HG02798 (cell line): ENCODE data around the gene DIP2C.
"Not testable (repeated sequence)": the region's sequence is repeated elsewhere in the genome, so short reads cannot be mapped to it uniquely, and the experiment has no call there.

Source experiments
- ATAC-seq: cut with Tn5 transposase; IDR thresholded peaks from one replicate; pipeline ENCODE4 v1.9.1; 2021; ENCODE audit warnings: mild to moderate bottlenecking; ENCODE audit not compliant: unreplicated experiment, poor library complexity

The DIP2C gene

GRCh38 chr10:475709-476454 lies 213.6 kb downstream of the DIP2C start:
- ATAC-seq = no peak

DNA sequence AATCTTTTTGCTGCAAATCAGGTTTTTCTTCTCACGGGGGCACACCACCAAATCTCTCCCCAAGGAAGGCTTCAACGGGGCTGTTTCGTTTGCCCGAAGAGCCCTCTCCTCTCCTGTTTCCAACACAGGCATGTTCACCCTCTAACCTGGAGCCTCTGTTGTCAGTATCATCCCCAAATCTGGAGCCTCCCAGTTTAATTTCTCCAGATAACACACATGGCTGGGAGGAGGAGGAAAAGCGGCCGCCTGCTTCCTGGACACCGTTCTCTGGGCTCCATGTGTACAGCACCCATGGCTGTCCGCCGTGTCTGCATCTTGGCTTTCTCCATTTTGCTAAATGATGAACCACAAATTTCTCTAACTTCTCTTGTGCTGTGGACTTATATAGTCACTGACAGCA lies 214.5 kb downstream of the DIP2C start:
- no peak for ATAC-seq

- no peak for ATAC-seq
Observed at GRCh38 chr10:474406-474805, 215.1 kb downstream of the DIP2C start.

GRCh38 chr10:472241-472910 lies 217.1 kb downstream of the DIP2C start:
- ATAC-seq = no peak

- no peak for ATAC-seq
Observed at GRCh38 chr10:470339-471003, 219.0 kb downstream of the DIP2C start.

GRCh38 chr10:469947-470338 lies 219.5 kb downstream of the DIP2C start:
- no peak for ATAC-seq

DNA sequence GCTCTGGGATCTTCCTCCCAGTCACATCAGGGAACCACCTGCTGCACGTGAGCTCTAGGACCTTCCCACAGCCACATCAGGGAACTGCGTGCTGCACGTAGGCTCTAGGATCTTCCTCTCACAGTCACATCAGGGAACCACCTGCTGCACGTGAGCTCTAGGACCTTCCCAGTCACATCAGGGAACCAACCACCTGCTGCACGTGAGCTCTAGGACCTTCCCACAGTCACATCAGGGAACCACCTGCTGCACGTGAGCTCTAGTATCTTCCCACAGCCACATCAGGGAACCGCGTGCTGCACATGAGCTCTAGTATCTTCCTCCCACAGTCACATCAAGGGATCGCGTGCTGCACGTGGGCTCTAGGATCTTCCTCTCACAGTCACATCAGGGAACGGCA lies 229.7 kb downstream of the DIP2C start:
- no peak for ATAC-seq

- no peak for ATAC-seq
Observed at GRCh38 chr10:458421-458851, 231.0 kb downstream of the DIP2C start.

GRCh38 chr10:456486-456885 lies 233.0 kb downstream of the DIP2C start:
- no peak for ATAC-seq

DNA sequence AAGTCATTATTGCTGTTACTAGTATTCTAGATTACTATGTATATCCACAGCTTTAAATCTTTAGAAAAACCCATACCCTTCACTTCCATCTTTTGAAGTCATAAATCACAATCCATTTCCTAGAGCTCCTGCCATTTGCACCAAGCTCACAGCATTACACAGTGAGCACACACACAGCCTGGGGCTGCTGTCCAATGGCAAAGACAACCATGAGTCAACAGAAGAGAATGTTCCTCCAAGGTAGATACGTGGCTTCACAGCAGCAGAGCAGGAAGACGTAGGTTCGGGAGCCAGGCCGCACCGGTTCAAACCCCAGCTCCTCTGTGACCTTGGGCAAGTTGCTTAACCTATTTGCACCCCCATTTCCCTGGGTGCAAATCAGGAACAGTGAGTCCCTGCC lies 234.6 kb downstream of the DIP2C start:
- no peak for ATAC-seq

- ATAC-seq = no peak
Observed at GRCh38 chr10:453647-454046, 235.8 kb downstream of the DIP2C start.

DNA sequence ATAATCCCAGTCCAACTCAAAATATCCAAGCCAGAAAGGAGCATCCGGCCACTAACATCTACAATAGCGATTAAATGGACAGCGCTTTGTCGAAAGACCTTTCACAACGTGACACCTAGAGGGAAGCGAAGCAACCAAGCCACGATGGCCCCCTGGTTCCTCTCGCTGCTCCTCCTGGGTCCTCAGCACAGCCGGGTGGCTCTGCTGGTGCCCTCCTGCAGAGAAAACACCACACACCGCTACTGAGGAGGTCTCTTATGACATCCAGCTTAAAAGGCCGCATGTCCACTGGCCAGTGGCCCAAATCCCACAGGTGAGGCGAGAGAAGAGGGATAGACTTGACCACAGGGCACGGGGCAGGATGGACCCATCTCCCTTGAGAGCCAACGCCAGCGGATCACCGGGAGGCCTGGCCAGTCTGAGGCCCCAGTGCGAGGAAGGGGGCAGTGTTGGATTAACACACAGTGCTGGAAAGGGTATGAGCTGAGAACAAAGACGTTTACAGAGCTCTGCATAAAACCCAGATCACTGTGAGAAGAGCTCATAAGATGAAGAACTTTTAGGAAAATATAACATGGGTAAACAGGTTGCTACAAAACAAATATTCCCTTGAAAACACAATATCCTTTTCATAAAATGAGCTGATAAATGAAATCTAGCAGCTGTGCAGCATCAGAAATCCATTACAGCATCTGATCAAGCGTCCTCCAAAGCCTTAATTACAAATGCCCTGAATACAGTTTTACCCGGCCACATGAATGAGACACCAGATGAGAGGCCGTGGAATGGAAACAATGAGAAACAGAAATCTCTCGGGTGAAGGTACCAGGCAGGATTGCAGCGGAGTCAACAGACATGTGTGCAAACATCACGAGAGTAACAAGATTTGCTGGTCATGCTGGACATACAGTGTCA lies 236.7 kb downstream of the DIP2C start:
- ATAC-seq = no peak

- no peak for ATAC-seq
Observed at GRCh38 chr10:451856-452255, 237.6 kb downstream of the DIP2C start.

DNA sequence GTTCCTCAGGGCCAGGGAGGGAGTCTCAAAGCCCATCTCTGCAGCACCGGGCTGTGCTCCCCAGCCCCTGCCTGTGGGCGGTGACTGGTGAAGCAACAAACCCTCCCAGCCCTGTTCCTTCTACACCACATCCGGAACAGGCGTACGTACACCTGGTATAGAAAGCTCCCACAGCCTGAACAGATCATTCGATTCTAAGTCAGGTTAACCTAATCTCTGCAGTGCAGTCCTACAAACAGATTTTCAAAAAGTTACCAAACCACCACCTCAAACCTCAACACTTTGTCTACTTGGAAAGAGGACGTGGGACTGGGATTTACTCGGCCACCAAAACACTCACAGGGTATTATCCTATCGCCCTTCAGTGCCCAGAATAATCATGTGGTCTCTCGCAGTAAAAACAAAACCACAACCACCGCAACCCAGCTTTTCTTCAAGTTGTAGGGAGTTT lies 238.4 kb downstream of the DIP2C start:
- ATAC-seq = no peak

GRCh38 chr10:450463-450862 lies 239.0 kb downstream of the DIP2C start:
- ATAC-seq = no peak

GRCh38 chr10:449331-449730 lies 240.1 kb downstream of the DIP2C start:
- ATAC-seq = not testable (repeated sequence)

- no peak for ATAC-seq
Observed at GRCh38 chr10:443459-443858, 246.0 kb downstream of the DIP2C start.

- ATAC-seq = no peak
Observed at GRCh38 chr10:442209-442608, 247.3 kb downstream of the DIP2C start.

DNA sequence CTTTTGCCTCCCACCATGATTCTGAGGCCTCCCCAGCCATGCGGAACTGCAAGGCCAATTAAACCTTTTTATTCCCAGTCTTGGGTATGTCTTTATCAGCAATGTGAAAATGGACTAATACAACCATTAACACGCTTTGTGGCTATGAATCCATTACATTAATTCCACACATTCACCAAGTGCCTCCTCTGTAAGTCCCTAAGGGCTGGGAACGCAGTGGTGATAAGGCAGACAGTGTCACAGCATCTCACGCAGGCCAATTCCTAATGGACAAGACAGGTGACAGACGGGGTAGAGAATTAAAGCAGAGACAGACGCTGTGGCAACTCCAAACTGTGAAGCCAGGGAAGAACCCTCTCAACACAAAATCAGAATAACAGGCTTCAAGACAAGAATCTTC lies 247.8 kb downstream of the DIP2C start:
- ATAC-seq = no peak

DNA sequence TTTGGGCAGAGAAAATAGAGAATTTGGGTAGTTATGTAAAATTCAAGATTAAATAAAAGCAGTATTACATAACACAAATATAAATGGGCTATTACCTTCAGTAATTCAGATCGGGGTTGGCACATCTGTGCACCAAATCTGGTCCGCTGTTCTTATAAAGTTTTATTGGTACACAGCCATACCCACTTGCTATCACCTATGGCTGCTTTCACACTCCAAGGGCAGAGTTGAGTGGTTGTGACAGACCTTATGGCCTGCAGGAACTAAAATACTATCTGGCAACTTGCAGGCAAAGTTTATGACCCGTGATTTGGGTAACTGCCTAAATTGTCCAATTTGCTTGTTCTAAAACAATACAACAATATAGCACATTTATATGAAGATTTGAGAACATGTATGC lies 249.3 kb downstream of the DIP2C start:
- ATAC-seq = no peak
